GM12878 (cell line): ENCODE data around the gene UST. TPM values are rescaled to one million over a fixed set of nuclear protein-coding genes. Genes with fewer than 3 reads are reported as not detected.

Experiments used
- ATAC-seq: fragments of 200-7000 bp; cut with Tn5 transposase; 3 replicates; pipeline ENCODE4 v1.9.1; 2020; ENCODE audit warnings: mild to moderate bottlenecking, moderate library complexity
- BruUV-seq: library from RNA; stranded (reverse); fragments of 400-500 nt; replicated peaks from 2 replicates; lab custom pipeline; 2021; lab: Mats Ljungman, UMichigan
- CTCF ChIA-PET: fragments of 300-600 bp; sonication (Branson Sonifier 250); formaldehyde crosslinking; extraction: SDS; loops from one replicate; lab custom pipeline; 2021; ENCODE audit warnings: inconsistent platforms; lab: Yijun Ruan, JAX
- POLR2A ChIA-PET: fragments of 350-600 bp; formaldehyde crosslinking; extraction: SDS; loops from one replicate; lab custom pipeline; 2021; ENCODE audit warnings: inconsistent platforms; lab: Charles Lee
- RAD21 ChIA-PET: fragments of 300-600 bp; sonication (Branson Sonifier 250); formaldehyde crosslinking; loops from one replicate; lab custom pipeline; 2023; ENCODE audit warnings: antibody characterized with exemption; ENCODE audit not compliant: unreplicated experiment; lab: Charles Lee
- SMC1A ChIA-PET: fragments of 300-600 bp; sonication (Branson Sonifier 250); formaldehyde crosslinking; loops from one replicate; lab custom pipeline; 2023; ENCODE audit not compliant: unreplicated experiment, uncharacterized antibody; lab: Charles Lee
- DNase-seq: peaks from one replicate; pipeline ENCODE4 v3.0.0-alpha.2; 2011; ENCODE audit warnings: low read depth, low spot score
- FAIRE-seq: peaks from 3 replicates; lab custom pipeline; 2011; peaks lifted over from hg19 to GRCh38; lab: Jason Lieb, UNC
- H2AFZ ChIP-seq: 2 replicates; pipeline ENCODE4 v1.6.0; 2011; ENCODE audit warnings: low read depth, low read length, control low read depth; ENCODE audit not compliant: control insufficient read depth
- H3K27ac ChIP-seq: 2 replicates; pipeline ENCODE4 v1.5.1; 2011; ENCODE audit warnings: control low read depth; ENCODE audit not compliant: control insufficient read depth, insufficient read depth
- H3K27me3 ChIP-seq, 2 experiments: replicated peaks in 1 of 2; 2 replicates each; pipeline versions ENCODE4 v1.6.0 to v1.6.1; 2011; ENCODE audit warnings: low read length in 1 of 2; ENCODE audit not compliant: control insufficient read depth in 2 of 2, insufficient read depth in 2 of 2
- H3K36me3 ChIP-seq, 2 experiments: 2 replicates each; pipeline ENCODE4 v1.5.1; 2011; ENCODE audit warnings: low read length in 1 of 2; ENCODE audit not compliant: control insufficient read depth in 2 of 2, insufficient read depth in 2 of 2
- H3K4me1 ChIP-seq: 2 replicates; pipeline ENCODE4 v1.6.1; 2011; ENCODE audit warnings: mild to moderate bottlenecking, low read length, moderate library complexity, mixed read lengths; ENCODE audit not compliant: control insufficient read depth, insufficient read depth
- H3K4me2 ChIP-seq: 2 replicates; pipeline ENCODE4 v1.6.0; 2011; ENCODE audit warnings: control low read depth; ENCODE audit not compliant: control insufficient read depth, insufficient read depth
- H3K4me3 ChIP-seq: fragments of 200-600 bp; sonication (generic); 2 replicates; pipeline ENCODE4 v1.5.1; 2016
- H3K79me2 ChIP-seq: 2 replicates; pipeline ENCODE4 v1.6.0; 2011; ENCODE audit warnings: low read length; ENCODE audit not compliant: control insufficient read depth, insufficient read depth
- H3K9ac ChIP-seq: 2 replicates; pipeline ENCODE4 v1.8.0; 2011; ENCODE audit warnings: low read length, control low read depth, mixed read lengths; ENCODE audit not compliant: control insufficient read depth, insufficient read depth
- H3K9me3 ChIP-seq: replicated peaks from 3 replicates; pipeline ENCODE4 v1.5.1; 2011; ENCODE audit warnings: mild to moderate bottlenecking, low read length; ENCODE audit not compliant: control insufficient read depth, insufficient read depth
- H4K20me1 ChIP-seq: 2 replicates; pipeline ENCODE4 v1.6.0; 2011; ENCODE audit not compliant: control insufficient read depth, insufficient read depth
- ASH2L ChIP-seq: fragments of 300-600, 200-600 bp; sonication (generic); IDR thresholded peaks from 2 replicates; pipeline ENCODE4 v1.6.1; 2017; ENCODE audit warnings: low read depth, mild to moderate bottlenecking, borderline replicate concordance
- BCL11A ChIP-seq: IDR thresholded peaks from 2 replicates; pipeline ENCODE4 v1.6.1; 2011; ENCODE audit warnings: low read depth, low read length
- HCFC1 ChIP-seq: fragments of 150-350 bp; IDR thresholded peaks from 2 replicates; pipeline ENCODE4 v1.6.1; 2014; ENCODE audit warnings: low read length
- WGBS: methylation state at CpG from one replicate; pipeline ENCODE4 v1.1.6; 2016; ENCODE audit warnings: low lambda C conversion rate; ENCODE audit not compliant: insufficient replicate concordance, insufficient coverage; ENCODE audit errors: missing lambda C conversion rate; 5-methylcytosine and 5-hydroxymethylcytosine counted together
- in situ Hi-C: fragments of 300-500 bp; cut with MboI; formaldehyde crosslinking; loops from 9 replicates; pipeline ENCODE4 v1.14.3; 2018; ENCODE audit warnings: mixed read lengths
- intact Hi-C: fragments of 100-400 bp; cut with micrococcal nuclease; formaldehyde crosslinking; loops from one replicate; pipeline ENCODE4 v1.14.2; 2022; ENCODE audit not compliant: unreplicated experiment
- polyA plus RNA-seq, 11 experiments: library from polyadenylated mRNA; depleted of rRNA in 4 of 11; unstranded in 6 of 11; stranded (reverse) in 5 of 11; fragments of >200 nt; fragmentation: Nextera tagmentation in 4 of 11; fragmentation: Illumina TruSeq in 1 of 11; extraction: Ambion mirVana in 4 of 11; extraction: Trizol in 1 of 11; gene quantifications; 1 replicate in 1 of 11; 2 replicates in 10 of 11; pipeline versions ENCODE4 v1.2.1 to v1.2.3, GENCODE V29; 2011 to 2016; ENCODE audit warnings: inconsistent platforms in 2 of 11, missing spikeins in 2 of 11, low read depth in 1 of 11
- total RNA-seq, 4 experiments: library from RNA; depleted of rRNA in 3 of 4; stranded (reverse); fragments of >200 nt in 3 of 4; fragmentation: Illumina TruSeq in 1 of 4; extraction: Trizol in 1 of 4; gene quantifications; 2 replicates each; pipeline versions ENCODE4 v1.2.1 to v1.2.3, GENCODE V29; 2013 to 2021
- TF ChIP-seq, protein P1 (sequence below): fragments of 450-650 bp; IDR thresholded peaks from 2 replicates; pipeline ENCODE4 v1.6.1; 2017; ENCODE audit warnings: mild to moderate bottlenecking

The UST gene
- total and polyA plus RNA-seq, 10 of the 15 experiments (the other 5 are each of a cell fraction or from before 2014, with no cell fraction given), result 0.74 to 43.3 (median 2.2) TPM

DNA sequence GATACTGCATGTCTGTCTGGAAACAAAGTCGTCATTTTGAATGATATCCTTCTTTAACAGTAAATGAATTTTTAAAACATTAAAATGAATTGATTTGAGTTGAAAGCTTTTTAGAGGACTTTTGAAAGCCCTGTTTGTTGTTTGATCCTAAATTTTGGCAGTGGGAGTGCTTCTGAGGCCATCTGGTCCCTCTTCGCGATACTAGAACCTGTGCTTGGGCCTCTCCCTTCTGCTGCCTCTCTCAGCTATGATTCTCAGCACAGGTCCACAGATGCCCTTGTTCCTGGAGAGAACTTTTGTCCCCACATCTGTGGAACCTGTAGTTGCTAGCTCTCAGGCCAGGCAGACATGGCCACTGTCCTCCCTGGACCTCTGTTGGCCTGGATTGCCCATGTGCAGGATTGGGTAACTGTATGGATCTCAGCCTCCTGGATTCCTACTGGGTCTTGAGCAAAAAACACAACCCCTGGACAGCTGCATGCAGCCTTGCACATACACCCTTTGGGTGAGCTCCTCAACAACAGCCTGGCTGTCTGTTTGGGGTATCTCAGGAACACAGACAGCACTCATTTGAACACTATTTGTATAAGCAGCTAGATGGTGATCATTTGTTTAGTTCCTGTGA lies 21.9 kb downstream of the UST start:
- RAD21 ChIA-PET, result interaction anchor here (1.3 kb wide), 1 partner anchor 12 kb away, joined by 3 read pairs; no protein-coding TSS in a partner anchor
- intact Hi-C loops, result no loop called here

More for the DNA sequence above, 21.9 kb downstream of the UST start:
- Histone ChIP-seq H3K4me3 (no peak overlapping the region), H3K9ac (no peak overlapping the region), H3K27ac (no peak overlapping the region), H3K4me1 (no peaks in the 10 kb centered on the region; the same call in 1 of the 2 replicates), H2AFZ (no peak overlapping the region), H3K4me2 (no peak overlapping the region), H4K20me1 (no peaks in the 10 kb centered on the region), H3K79me2 (no peaks in the 10 kb centered on the region), H3K9me3 (no peaks in the 10 kb centered on the region; the same call in 2 of the 3 replicates), H3K36me3 (no peaks in the 10 kb centered on the region), H3K27me3 (no peaks in the 10 kb centered on the region; a peak in 2 of 4 replicates)
- ChIA-PET POLR2A (no interaction called here), SMC1A (interaction anchor here (0.7 to 1.0 kb wide), 2 partner anchors 14 to 191 kb away, joined by 3 to 4 read pairs; no protein-coding TSS in a partner anchor), CTCF (interaction anchor here (1.2 kb wide), 1 partner anchor 11 kb away, joined by 4 read pairs; no protein-coding TSS in a partner anchor)
- TF ChIP-seq BCL11A (no peak), ASH2L (no peak), HCFC1 (no peak)
- TF ChIP-seq, protein P1, sequence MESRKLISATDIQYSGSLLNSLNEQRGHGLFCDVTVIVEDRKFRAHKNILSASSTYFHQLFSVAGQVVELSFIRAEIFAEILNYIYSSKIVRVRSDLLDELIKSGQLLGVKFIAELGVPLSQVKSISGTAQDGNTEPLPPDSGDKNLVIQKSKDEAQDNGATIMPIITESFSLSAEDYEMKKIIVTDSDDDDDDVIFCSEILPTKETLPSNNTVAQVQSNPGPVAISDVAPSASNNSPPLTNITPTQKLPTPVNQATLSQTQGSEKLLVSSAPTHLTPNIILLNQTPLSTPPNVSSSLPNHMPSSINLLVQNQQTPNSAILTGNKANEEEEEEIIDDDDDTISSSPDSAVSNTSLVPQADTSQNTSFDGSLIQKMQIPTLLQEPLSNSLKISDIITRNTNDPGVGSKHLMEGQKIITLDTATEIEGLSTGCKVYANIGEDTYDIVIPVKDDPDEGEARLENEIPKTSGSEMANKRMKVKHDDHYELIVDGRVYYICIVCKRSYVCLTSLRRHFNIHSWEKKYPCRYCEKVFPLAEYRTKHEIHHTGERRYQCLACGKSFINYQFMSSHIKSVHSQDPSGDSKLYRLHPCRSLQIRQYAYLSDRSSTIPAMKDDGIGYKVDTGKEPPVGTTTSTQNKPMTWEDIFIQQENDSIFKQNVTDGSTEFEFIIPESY, result no peak
- no peak for ATAC-seq
- DNase-seq, result no peak
- in situ Hi-C loops, result loop anchor here (25.0 kb wide), 1 partner anchor 669 kb away; no protein-coding TSS in a partner anchor
- 86% methylated on average over 3 of the region's 3 CpGs for WGBS
- no TSS peak for BruUV-seq
- FAIRE-seq, result no peak
